HepG2 (cell line): Measurements from ENCODE around the gene EXOC7. TPM values are rescaled to one million over a fixed set of nuclear protein-coding genes. Genes with fewer than 3 reads are reported as not detected.

Experiments
- ADNP ChIP-seq: sonication (generic); formaldehyde crosslinking; IDR thresholded peaks from 2 replicates; pipeline ENCODE4 v1.4.0; 2020; ENCODE audit warnings: missing genetic modification reagents
- CERS6 ChIP-seq: sonication (generic); formaldehyde crosslinking; IDR thresholded peaks from 2 replicates; pipeline ENCODE4 v1.5.0; 2020; ENCODE audit warnings: missing genetic modification reagents
- ELF1 ChIP-seq: sonication (generic); formaldehyde crosslinking; IDR thresholded peaks from 2 replicates; pipeline ENCODE4 v1.4.0; 2020; ENCODE audit warnings: missing genetic modification reagents
- FOSL1 ChIP-seq: sonication (generic); formaldehyde crosslinking; IDR thresholded peaks from 2 replicates; pipeline ENCODE4 v1.9.0; 2021; ENCODE audit warnings: missing genetic modification reagents, borderline replicate concordance
- HBP1 ChIP-seq: IDR thresholded peaks from 2 replicates; pipeline ENCODE4 v1.6.1; 2016; ENCODE audit warnings: low read depth, control low read depth
- HNF4A ChIP-seq: sonication (generic); formaldehyde crosslinking; IDR thresholded peaks from 2 replicates; pipeline ENCODE4 v1.4.0; 2020; ENCODE audit warnings: missing genetic modification reagents
- IRF2 ChIP-seq: IDR thresholded peaks from 2 replicates; pipeline ENCODE4 v1.6.1; 2018; ENCODE audit warnings: missing genetic modification reagents, missing compliant biosample characterization
- KDM6A ChIP-seq: IDR thresholded peaks from 2 replicates; pipeline ENCODE4 v1.6.1; 2016; ENCODE audit warnings: low read depth
- KLF6 ChIP-seq: IDR thresholded peaks from 2 replicates; pipeline ENCODE4 v1.8.0; 2016; ENCODE audit warnings: missing biosample characterization, missing genetic modification reagents
- LRRFIP1 ChIP-seq: sonication (generic); formaldehyde crosslinking; conservative IDR thresholded peaks from 2 replicates; pipeline ENCODE4 v1.4.0; 2020; ENCODE audit warnings: missing genetic modification reagents
- NFE2 ChIP-seq: sonication (generic); formaldehyde crosslinking; IDR thresholded peaks from 2 replicates; pipeline ENCODE4 v1.4.0; 2020; ENCODE audit warnings: missing genetic modification reagents
- NFRKB ChIP-seq: fragments of 450-650 bp; IDR thresholded peaks from 2 replicates; pipeline ENCODE4 v1.6.1; 2017
- PCBP1 ChIP-seq: fragments of 200-400 bp; formaldehyde crosslinking; IDR thresholded peaks from 2 replicates; pipeline ENCODE4 v1.6.1; 2017; ENCODE audit warnings: mild to moderate bottlenecking, low read depth, low read length, borderline replicate concordance
- PCBP2 ChIP-seq: fragments of 200-400 bp; formaldehyde crosslinking; optimal IDR thresholded peaks from 2 replicates; pipeline ENCODE3; 2018; ENCODE audit warnings: low read length, low read depth; ENCODE audit not compliant: poor library complexity, severe bottlenecking
- POGZ ChIP-seq: sonication (generic); formaldehyde crosslinking; IDR thresholded peaks from 2 replicates; pipeline ENCODE4 v1.4.0; 2020; ENCODE audit warnings: mild to moderate bottlenecking, missing genetic modification reagents
- POLR2AphosphoS2 ChIP-seq: IDR thresholded peaks from 2 replicates; pipeline ENCODE4 v1.6.1; 2011; ENCODE audit warnings: low read depth, low read length, improper control_type of control experiment
- TFAP4 ChIP-seq: sonication (generic); IDR thresholded peaks from 2 replicates; pipeline ENCODE4 v1.6.1; 2016; ENCODE audit warnings: low read depth, borderline replicate concordance
- ZC3H13 ChIP-seq: sonication (generic); formaldehyde crosslinking; IDR thresholded peaks from 2 replicates; pipeline ENCODE4 v1.8.1; 2023; ENCODE audit warnings: mild to moderate bottlenecking, missing genetic modification reagents, moderate library complexity
- ZNF124 ChIP-seq: sonication (generic); formaldehyde crosslinking; IDR thresholded peaks from 2 replicates; pipeline ENCODE4 v1.4.0; 2020; ENCODE audit warnings: missing genetic modification reagents
- ZNF3 ChIP-seq: IDR thresholded peaks from 2 replicates; pipeline ENCODE4 v1.7.0; 2017; ENCODE audit warnings: inconsistent platforms
- ZNF572 ChIP-seq: sonication (generic); formaldehyde crosslinking; IDR thresholded peaks from 2 replicates; pipeline ENCODE4 v1.5.1; 2020; ENCODE audit warnings: mild to moderate bottlenecking, missing genetic modification reagents
- polyA plus RNA-seq, 8 experiments: library from polyadenylated mRNA; depleted of rRNA in 3 of 8; stranded (reverse) in 7 of 8; unstranded in 1 of 8; fragments of >200 nt; fragmentation: Illumina TruSeq in 4 of 8; extraction: Trizol in 4 of 8; gene quantifications; 2 replicates each; pipeline versions ENCODE4 v1.2.1 to v1.2.3, GENCODE V29; 2011 to 2016; ENCODE audit warnings: low read depth in 4 of 8, missing spikeins in 1 of 8, mixed read lengths in 1 of 8; ENCODE audit not compliant: insufficient read depth in 1 of 8
- total RNA-seq, 5 experiments: library from RNA; depleted of rRNA; stranded (reverse); fragments of >200 nt; fragmentation: Illumina TruSeq; extraction: Trizol; gene quantifications; 2 replicates each; pipeline ENCODE4 v1.2.3, GENCODE V29; 2016; ENCODE audit warnings: low read depth in 1 of 5
- TF ChIP-seq, protein P1 (sequence below): sonication (generic); formaldehyde crosslinking; IDR thresholded peaks from 2 replicates; pipeline ENCODE4 v1.4.0; 2020; ENCODE audit warnings: mild to moderate bottlenecking, missing genetic modification reagents
- TF ChIP-seq, protein P2 (sequence below): sonication (generic); formaldehyde crosslinking; IDR thresholded peaks from 2 replicates; pipeline ENCODE4 v1.9.0; 2021; ENCODE audit warnings: missing genetic modification reagents, borderline replicate concordance

EXOC7 gene
- total and polyA plus RNA-seq, 2 of the 13 experiments (the other 11 are each of a cell fraction or from before 2014, with no cell fraction given) = 86.9 to 116 TPM

DNA sequence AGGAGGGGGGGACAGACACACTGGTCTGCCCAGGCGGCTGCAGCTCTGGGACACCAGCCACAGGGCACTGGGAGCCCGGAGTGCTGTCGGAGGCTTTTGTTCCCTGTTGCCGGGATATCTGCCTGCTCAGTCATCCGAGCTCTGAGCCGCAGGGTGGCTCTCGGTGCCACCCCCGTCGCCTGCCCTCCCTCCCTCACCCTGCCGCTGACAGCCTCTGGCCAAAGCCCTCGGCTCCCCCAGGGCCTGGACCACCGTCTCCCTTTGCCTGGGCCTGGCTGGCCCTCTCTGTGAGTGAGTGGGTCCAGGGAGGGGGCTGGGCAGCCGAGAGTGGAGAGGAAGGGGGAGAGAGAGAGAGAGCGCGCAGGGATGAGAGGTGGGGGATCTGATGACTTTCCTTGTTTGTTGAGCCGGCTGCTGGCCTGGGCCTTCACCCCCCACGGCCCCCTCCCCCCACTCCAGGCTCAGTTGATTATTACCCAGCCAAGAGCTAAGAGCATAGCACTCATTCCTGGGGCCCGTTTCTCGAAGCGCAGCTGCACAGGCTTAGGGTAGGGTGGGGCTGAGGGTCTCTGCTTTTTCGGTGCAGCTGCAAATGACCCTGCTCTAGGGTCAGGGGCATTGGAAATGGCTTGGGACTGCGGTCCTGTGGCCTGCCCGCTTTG, 34.8 kb upstream of the EXOC7 start (continued):
- TF ChIP-seq CERS6 (no peak), POLR2AphosphoS2 (no peak), HNF4A (peak; percentile 59), ADNP (CRISPR knock-in tag) (peak; percentile 21; the same call in 1 of the 2 replicates), ELF1 (CRISPR knock-in tag) (peak; percentile 47), TFAP4 (peak; percentile 82), LRRFIP1 (CRISPR knock-in tag) (no peak), PCBP1 (0 out of 2 replicates have a peak, but pooled peaks have one; percentile 55), ZNF572 (no peak), HBP1 (CRISPR knock-in tag) (peak; percentile 88), KDM6A (CRISPR knock-in tag) (peak; percentile 79; the same call in 1 of the 2 replicates), POGZ (CRISPR knock-in tag) (no peak), ZNF124 (CRISPR knock-in tag) (peak; percentile 90), KLF6 (CRISPR knock-in tag) (no peak), NFE2 (CRISPR knock-in tag) (no peak), ZNF3 (CRISPR knock-in tag) (no peak; the same call in 1 of the 2 replicates), PCBP2 (no peak), ZC3H13 (CRISPR knock-in tag) (no peak), NFRKB (no peak), FOSL1 (CRISPR knock-in tag) (0 out of 2 replicates have a peak, but pooled peaks have one; percentile 16), IRF2 (no peak; the same call in 1 of the 2 replicates)
- TF ChIP-seq, protein P1, sequence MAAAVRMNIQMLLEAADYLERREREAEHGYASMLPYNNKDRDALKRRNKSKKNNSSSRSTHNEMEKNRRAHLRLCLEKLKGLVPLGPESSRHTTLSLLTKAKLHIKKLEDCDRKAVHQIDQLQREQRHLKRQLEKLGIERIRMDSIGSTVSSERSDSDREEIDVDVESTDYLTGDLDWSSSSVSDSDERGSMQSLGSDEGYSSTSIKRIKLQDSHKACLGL (CRISPR knock-in tag) = 0 out of 2 replicates have a peak, but pooled peaks have one; percentile 19
- TF ChIP-seq, protein P2, sequence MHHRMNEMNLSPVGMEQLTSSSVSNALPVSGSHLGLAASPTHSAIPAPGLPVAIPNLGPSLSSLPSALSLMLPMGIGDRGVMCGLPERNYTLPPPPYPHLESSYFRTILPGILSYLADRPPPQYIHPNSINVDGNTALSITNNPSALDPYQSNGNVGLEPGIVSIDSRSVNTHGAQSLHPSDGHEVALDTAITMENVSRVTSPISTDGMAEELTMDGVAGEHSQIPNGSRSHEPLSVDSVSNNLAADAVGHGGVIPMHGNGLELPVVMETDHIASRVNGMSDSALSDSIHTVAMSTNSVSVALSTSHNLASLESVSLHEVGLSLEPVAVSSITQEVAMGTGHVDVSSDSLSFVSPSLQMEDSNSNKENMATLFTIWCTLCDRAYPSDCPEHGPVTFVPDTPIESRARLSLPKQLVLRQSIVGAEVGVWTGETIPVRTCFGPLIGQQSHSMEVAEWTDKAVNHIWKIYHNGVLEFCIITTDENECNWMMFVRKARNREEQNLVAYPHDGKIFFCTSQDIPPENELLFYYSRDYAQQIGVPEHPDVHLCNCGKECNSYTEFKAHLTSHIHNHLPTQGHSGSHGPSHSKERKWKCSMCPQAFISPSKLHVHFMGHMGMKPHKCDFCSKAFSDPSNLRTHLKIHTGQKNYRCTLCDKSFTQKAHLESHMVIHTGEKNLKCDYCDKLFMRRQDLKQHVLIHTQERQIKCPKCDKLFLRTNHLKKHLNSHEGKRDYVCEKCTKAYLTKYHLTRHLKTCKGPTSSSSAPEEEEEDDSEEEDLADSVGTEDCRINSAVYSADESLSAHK (CRISPR knock-in tag) = no peak
